Measurements from ENCODE around the gene CCDC14. TPM values are rescaled to one million over a fixed set of nuclear protein-coding genes. Genes with fewer than 3 reads are reported as not detected.
"Not testable (repeated sequence)": the region's sequence is repeated elsewhere in the genome, so short reads cannot be mapped to it uniquely, and the experiment has no call there.

The CCDC14 gene
- total RNA-seq, 1 donor from 2014 or later: 10.0 TPM

- DNase-seq (ENCODE audit: low spot score): no peak
- intact Hi-C loops (cut with DNase I): no loop called here
These were observed 41.7 kb downstream of the CCDC14 start for GRCh38 chr3:123919353-123919752.

GRCh38 chr3:123914829-123915228 lies 46.2 kb downstream of the CCDC14 start:
- intact Hi-C loops (cut with DNase I): no loop called here

GRCh38 chr3:123909785-123910184 lies 51.2 kb downstream of the CCDC14 start:
- intact Hi-C loops (cut with DNase I): no loop called here
- no peak for DNase-seq (ENCODE audit: low spot score)

More at GRCh38 chr3:123914829-123915228, 46.2 kb downstream of the CCDC14 start:
- DNase-seq (ENCODE audit: low spot score): no peak

- DNase-seq (ENCODE audit: low spot score): no peak
- intact Hi-C loops (cut with DNase I): no loop called here
These were observed 53.3 kb downstream of the CCDC14 start for GRCh38 chr3:123907720-123908119.

GRCh38 chr3:123899300-123899865 lies 61.6 kb downstream of the CCDC14 start:
- DNase-seq (ENCODE audit: low spot score): no peak
- intact Hi-C loops (cut with DNase I): no loop called here

GRCh38 chr3:123893012-123893411 lies 68.0 kb downstream of the CCDC14 start:
- no peak for DNase-seq (ENCODE audit: low spot score)
- intact Hi-C loops (cut with DNase I): no loop called here

GRCh38 chr3:123892195-123892594 lies 68.8 kb downstream of the CCDC14 start:
- no peak for DNase-seq (ENCODE audit: low spot score)
- intact Hi-C loops (cut with DNase I): no loop called here

GRCh38 chr3:123890991-123891390 lies 70.0 kb downstream of the CCDC14 start:
- intact Hi-C loops (cut with DNase I); DNase-seq (ENCODE audit: low spot score): not testable (repeated sequence)

GRCh38 chr3:123890162-123890561 lies 70.9 kb downstream of the CCDC14 start:
- intact Hi-C loops (cut with DNase I); DNase-seq (ENCODE audit: low spot score): not testable (repeated sequence)

- DNase-seq (ENCODE audit: low spot score): no peak
- intact Hi-C loops (cut with DNase I): no loop called here
These were observed 76.0 kb downstream of the CCDC14 start for GRCh38 chr3:123884993-123885392.

- intact Hi-C loops (cut with DNase I): no loop called here
- DNase-seq (ENCODE audit: low spot score): peak; percentile 83
These were observed 76.7 kb downstream of the CCDC14 start, which contains the start of gene MYLK for GRCh38 chr3:123884203-123884831. MYLK (minus strand) TSS chr3:123884332; CDS start chr3:123793841, 90,491 bp downstream.

GRCh38 chr3:123883701-123884202 lies 77.3 kb downstream of the CCDC14 start:
- DNase-seq (ENCODE audit: low spot score): no peak
- intact Hi-C loops (cut with DNase I): no loop called here

GRCh38 chr3:123883111-123883510 lies 77.9 kb downstream of the CCDC14 start:
- intact Hi-C loops (cut with DNase I): no loop called here
- DNase-seq (ENCODE audit: low spot score): no peak

GRCh38 chr3:123881771-123882170 lies 79.3 kb downstream of the CCDC14 start:
- DNase-seq (ENCODE audit: low spot score): no peak
- intact Hi-C loops (cut with DNase I): no loop called here

- DNase-seq (ENCODE audit: low spot score): no peak
- intact Hi-C loops (cut with DNase I): no loop called here
These were observed 79.9 kb downstream of the CCDC14 start for GRCh38 chr3:123880998-123881561.

- intact Hi-C loops (cut with DNase I): no loop called here
These were observed 82.2 kb downstream of the CCDC14 start for GRCh38 chr3:123878807-123879206.

GRCh38 chr3:123877965-123878364 lies 83.1 kb downstream of the CCDC14 start:
- no peak for DNase-seq (ENCODE audit: low spot score)
- intact Hi-C loops (cut with DNase I): no loop called here

More at GRCh38 chr3:123878807-123879206, 82.2 kb downstream of the CCDC14 start:
- no peak for DNase-seq (ENCODE audit: low spot score)

- DNase-seq (ENCODE audit: low spot score): no peak
- intact Hi-C loops (cut with DNase I): no loop called here
These were observed 83.6 kb downstream of the CCDC14 start for GRCh38 chr3:123877466-123877865.

GRCh38 chr3:123876858-123877257 lies 84.2 kb downstream of the CCDC14 start:
- no peak for DNase-seq (ENCODE audit: low spot score)
- intact Hi-C loops (cut with DNase I): no loop called here

GRCh38 chr3:123872621-123873020 lies 88.4 kb downstream of the CCDC14 start:
- intact Hi-C loops (cut with DNase I): no loop called here
- no peak for DNase-seq (ENCODE audit: low spot score)

- DNase-seq (ENCODE audit: low spot score): no peak
- intact Hi-C loops (cut with DNase I): no loop called here
These were observed 89.1 kb downstream of the CCDC14 start for GRCh38 chr3:123871946-123872345.
